Measurements from ENCODE around the gene ANKRD65. TPM values are rescaled to one million over a fixed set of nuclear protein-coding genes. Genes with fewer than 3 reads are reported as not detected.

The ANKRD65 gene
- total RNA-seq, 2 experiments from 2014 or later = not detected

DNA sequence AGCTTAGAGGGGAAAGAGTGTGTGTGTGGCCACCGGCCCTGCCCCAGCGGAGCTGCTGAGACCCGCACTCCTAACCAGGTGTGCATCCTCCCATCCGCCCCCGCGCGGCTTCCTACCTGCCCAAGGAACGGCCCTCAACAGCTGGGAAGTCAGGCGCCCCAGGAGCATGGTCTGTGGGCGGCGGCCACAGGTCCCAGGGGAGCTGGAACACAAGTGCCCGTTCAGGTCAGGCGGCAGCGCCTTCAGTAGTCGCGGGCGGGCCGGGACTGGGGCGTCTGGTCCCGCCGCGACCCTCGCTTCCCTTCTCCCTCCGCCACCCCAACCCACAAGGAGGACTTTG lies 46.5 kb downstream of the ANKRD65 start:
- Mint-ChIP-seq H3K4me3 (peak overlapping the region; percentile 86), H3K9me3 (no peaks in the 10 kb centered on the region), H3K4me1 (ENCODE audit: low read depth) (peaks cover 31% of the 10 kb centered on the region), H3K27me3 (no peaks in the 10 kb centered on the region), H3K36me3 (ENCODE audit: low read depth) (peaks cover 9% of the 10 kb centered on the region), H3K27ac (peak overlapping the region; percentile 96)
- ChIA-PET CTCF (interaction anchor here (1.0 to 5.3 kb wide), 4 partner anchors 22 to 260 kb away, joined by 3 to 40 read pairs (median 10); partner anchors contain the start of gene CCNL2), POLR2A (interaction anchor here (0.8 to 3.1 kb wide), 11 partner anchors 12 to 361 kb away, joined by 3 to 24 read pairs (median 4); partner anchors contain the start of genes CCNL2, ISG15 and MRPL20)
- ATAC-seq (no peak), DNase-seq (no peak)
- TF ChIP-seq, protein P1, sequence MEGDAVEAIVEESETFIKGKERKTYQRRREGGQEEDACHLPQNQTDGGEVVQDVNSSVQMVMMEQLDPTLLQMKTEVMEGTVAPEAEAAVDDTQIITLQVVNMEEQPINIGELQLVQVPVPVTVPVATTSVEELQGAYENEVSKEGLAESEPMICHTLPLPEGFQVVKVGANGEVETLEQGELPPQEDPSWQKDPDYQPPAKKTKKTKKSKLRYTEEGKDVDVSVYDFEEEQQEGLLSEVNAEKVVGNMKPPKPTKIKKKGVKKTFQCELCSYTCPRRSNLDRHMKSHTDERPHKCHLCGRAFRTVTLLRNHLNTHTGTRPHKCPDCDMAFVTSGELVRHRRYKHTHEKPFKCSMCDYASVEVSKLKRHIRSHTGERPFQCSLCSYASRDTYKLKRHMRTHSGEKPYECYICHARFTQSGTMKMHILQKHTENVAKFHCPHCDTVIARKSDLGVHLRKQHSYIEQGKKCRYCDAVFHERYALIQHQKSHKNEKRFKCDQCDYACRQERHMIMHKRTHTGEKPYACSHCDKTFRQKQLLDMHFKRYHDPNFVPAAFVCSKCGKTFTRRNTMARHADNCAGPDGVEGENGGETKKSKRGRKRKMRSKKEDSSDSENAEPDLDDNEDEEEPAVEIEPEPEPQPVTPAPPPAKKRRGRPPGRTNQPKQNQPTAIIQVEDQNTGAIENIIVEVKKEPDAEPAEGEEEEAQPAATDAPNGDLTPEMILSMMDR (IDR thresholded peaks at IDR 0.05) = no peak
- intact Hi-C loops (cut with micrococcal nuclease) = no loop called here

DNA sequence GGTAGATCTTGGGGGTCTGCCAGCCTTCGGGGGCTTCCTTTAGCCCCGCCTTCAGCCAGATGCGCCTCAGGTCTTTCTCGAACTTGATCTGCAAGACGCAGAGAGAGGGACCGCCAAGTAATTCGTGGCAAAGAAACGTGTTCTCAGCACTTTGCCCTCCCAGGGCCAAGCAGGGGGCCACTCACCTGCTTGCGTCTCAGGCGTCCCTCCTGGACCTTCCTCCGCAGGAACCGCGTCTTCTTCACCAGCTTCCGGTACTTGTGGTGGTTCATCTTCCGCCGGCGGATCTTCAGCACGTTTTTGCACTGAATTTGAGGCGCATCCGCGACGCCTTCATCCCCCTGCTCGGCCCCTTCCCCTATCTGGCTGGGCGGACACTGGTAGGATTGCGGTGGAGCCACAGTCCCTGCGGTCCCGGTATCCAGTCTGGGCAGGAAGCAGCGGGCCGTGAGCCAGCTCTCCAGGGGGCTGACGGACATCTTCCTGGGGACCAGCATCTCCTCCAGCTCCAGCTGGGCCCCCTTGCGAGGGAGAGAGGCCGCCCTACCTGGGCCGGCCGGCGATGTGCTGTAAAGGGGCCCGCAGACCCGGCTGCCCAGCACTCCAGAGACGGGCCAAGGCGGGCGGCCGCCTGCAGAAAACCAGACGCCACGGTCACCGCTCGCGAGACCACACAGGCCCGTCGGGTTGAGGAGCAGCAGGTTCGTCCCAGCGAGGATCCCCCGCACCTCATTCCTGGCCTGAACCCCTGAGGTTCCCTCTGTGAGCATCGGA lies 47.1 kb downstream of the ANKRD65 start:
- ATAC-seq (no peak), DNase-seq (no peak)
- Mint-ChIP-seq H3K9me3 (no peaks in the 10 kb centered on the region), H3K27me3 (no peaks in the 10 kb centered on the region), H3K27ac (peak overlapping the region; percentile 96), H3K4me3 (peak overlapping the region; percentile 86), H3K4me1 (ENCODE audit: low read depth) (peaks cover 31% of the 10 kb centered on the region), H3K36me3 (ENCODE audit: low read depth) (peaks cover 9% of the 10 kb centered on the region)
- ChIA-PET POLR2A (interaction anchor here (0.9 to 3.1 kb wide), 7 partner anchors 12 to 361 kb away, joined by 3 to 24 read pairs (median 4); partner anchors contain the start of genes CCNL2, ISG15 and MRPL20), CTCF (interaction anchor here (1.0 to 5.3 kb wide), 5 partner anchors 21 to 341 kb away, joined by 3 to 40 read pairs (median 8); partner anchors contain the start of gene CCNL2)
- TF ChIP-seq, protein P1 (IDR thresholded peaks at IDR 0.05) = no peak
- intact Hi-C loops (cut with micrococcal nuclease) = no loop called here

DNA sequence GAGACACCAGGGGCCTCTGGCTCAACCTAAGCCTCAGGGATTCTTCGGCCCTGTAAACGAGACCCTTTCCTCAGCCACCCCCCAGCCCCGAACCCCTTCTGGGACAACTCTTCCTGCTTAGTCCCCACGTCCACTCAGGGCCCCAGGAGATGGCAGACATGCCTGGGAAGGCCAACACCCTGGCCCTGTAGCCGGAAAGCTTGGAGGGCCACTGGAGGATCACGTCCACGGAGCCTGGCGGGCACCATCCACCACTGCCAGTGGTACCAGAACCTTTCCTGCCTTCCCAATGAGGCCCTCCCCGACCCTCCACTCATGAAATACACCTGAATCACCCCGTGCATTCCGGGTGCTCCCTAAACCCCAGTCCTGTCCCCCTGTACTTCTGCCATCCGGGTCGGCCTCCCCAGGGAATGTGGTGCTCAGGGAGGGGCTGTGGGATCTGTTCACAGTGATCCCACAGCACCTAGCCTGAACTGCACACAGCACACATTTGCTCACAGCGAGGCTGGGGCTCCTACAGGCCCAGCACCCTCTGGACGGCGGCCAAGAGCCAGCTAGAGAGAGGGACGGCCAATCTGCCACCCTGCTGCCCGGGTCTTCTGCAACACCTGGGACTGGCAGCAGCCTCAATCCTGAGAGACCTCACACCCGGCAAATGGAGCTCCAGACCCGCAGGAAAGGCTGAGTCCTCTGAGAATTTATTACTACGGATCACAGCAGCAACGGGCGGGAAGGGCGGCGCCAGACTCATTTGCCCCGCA lies 47.8 kb downstream of the ANKRD65 start:
- TF ChIP-seq, protein P1 (IDR thresholded peaks at IDR 0.05) = no peak
- Mint-ChIP-seq H3K27me3 (no peaks in the 10 kb centered on the region), H3K36me3 (ENCODE audit: low read depth) (peaks cover 9% of the 10 kb centered on the region), H3K27ac (peak overlapping the region; percentile 16), H3K9me3 (no peaks in the 10 kb centered on the region), H3K4me3 (peak overlapping the region; percentile 86), H3K4me1 (ENCODE audit: low read depth) (peaks cover 31% of the 10 kb centered on the region)
- ATAC-seq = no peak
- intact Hi-C loops (cut with micrococcal nuclease) = no loop called here
- DNase-seq = no peak
- ChIA-PET POLR2A (interaction anchor here (1.6 to 3.1 kb wide), 5 partner anchors 21 to 35 kb away, joined by 5 to 24 read pairs (median 9); partner anchors contain the start of genes CCNL2 and MRPL20), CTCF (interaction anchor here (0.7 to 5.3 kb wide), 16 partner anchors 15 to 340 kb away, joined by 3 to 40 read pairs (median 6); partner anchors contain the start of gene CCNL2)

DNA sequence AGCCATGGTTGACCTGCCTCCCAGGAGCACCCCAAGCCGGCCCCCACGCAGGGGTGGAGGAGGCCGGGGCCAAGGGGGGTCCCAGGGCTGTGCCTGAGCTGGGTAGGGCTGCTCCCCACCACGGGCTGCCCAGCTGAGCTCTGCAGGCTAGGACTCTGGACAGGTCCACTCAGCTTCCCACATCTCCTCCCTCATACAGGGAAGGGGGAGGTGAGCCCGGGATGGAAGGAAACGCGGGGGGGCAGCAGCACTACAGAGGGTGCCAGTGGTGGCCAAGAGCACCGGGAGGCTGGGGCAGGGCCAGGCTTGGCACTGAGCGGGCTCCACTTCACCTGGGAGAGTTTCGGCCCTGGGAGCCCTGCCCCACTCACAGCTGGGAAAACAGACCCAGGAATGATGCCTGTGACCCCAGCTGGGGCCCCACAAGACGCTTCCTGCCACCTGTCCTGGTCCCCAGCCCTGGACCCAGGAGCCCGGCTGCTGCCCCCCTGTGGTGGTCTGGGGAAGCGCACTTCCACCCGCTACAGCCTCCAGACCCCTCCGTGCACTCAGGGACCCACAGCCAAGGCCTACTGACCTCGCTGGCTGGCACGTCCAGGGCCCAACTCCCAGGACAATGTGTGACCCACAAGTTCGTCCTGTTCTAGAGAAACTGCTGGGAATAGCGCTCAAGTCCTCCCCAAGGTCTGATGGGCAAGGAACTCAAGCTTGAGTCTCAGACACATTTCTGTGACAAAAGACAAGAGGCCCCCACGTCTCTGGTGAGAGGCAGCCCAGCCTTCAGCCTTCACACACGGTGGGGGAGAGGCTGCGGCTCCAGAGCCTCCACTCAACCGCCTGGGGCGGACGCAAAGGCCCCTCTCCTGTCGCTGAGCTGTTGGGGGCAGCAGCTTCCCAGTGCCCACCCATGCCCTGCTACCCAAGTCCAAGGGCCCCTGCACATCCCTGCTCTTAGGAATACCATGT lies 49.0 kb downstream of the ANKRD65 start:
- ATAC-seq (peak; percentile 50), DNase-seq (peak; percentile 88)
- intact Hi-C loops (cut with micrococcal nuclease) = no loop called here
- TF ChIP-seq, protein P1 (IDR thresholded peaks at IDR 0.05) = peak; percentile 94
- peaks cover 31% of the 10 kb centered on the region for H3K4me1 Mint-ChIP-seq (ENCODE audit: low read depth)
- peaks cover 9% of the 10 kb centered on the region for H3K36me3 Mint-ChIP-seq (ENCODE audit: low read depth)
- ChIA-PET POLR2A (interaction anchor here (0.9 to 2.0 kb wide), 13 partner anchors 14 to 594 kb away, joined by 3 to 11 read pairs (median 4); partner anchors contain the start of genes MRPL20 and MXRA8), CTCF (interaction anchor here (0.6 to 5.3 kb wide), 32 partner anchors 11 to 388 kb away, joined by 3 to 40 read pairs (median 4); partner anchors contain the start of gene CCNL2)
- H3K4me3 Mint-ChIP-seq = peak overlapping the region; percentile 36
- no peaks in the 10 kb centered on the region for H3K9me3 Mint-ChIP-seq
- H3K27ac Mint-ChIP-seq = peak overlapping the region; percentile 38
- H3K27me3 Mint-ChIP-seq = no peaks in the 10 kb centered on the region
